GM19452 (cell line): ENCODE results near the gene CCDC33.

ENCODE experiments used
- ATAC-seq: cut with Tn5 transposase; IDR thresholded peaks from one replicate; pipeline ENCODE4 v1.9.1; 2021; ENCODE audit not compliant: unreplicated experiment

Gene CCDC33

DNA sequence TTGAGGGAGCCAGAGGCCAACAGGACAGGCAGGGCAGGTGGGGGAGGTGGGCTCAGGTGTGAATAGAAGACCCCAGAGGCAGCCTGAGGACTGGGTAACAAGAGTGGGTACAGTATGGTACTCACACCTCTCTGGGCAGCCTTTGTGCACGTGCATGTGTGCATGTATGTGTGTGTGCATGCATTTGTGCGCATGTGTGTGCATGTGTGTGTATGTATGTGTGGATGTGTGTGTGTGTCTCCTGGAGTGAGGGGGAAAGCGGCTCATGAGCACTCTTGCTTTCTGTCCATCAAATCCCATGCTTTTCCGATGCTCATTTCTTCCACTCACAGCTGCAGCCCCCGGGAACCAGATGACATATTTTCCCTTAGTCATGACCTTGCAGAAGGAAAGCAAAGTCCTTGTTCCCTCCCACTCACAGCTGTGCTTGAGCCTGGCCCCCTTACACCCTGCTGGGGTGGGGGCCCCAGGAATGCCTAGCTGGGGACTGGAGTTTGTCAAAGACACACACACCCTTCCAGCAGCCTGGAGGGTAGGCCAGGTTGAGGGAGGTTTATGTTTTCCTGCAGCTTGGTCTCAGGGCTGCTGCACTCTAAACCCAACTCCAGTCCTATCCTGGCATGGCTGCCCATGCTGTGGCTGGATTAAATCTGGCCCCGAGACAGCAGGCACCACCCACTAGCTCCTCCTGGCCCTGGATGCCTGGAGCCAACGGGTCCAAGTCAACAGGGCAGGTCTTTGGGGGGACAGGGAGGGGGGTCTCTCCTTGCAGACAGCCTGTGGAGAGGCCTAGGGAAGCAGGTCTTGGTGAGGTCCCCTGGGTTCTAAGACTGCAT is 22.5 kb downstream of the CCDC33 start:
- no peak for ATAC-seq

DNA sequence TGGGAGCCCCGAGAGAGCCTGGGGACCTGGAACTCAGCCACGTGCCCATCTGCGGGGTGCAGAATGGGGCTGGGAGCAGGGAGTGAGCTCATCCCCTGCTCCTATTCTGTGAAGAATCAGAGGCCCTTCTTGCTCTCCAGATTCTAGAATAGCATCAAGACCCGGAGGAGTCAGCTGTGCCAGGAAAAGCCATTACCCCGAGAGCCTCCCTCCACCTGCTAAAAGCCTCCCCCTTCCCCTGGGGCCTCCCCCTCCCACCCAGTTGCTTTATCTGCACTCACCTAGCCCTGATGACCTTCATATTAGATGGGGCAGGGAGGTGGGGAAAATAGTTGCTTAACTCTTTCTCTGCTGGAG is 23.1 kb downstream of the CCDC33 start:
- ATAC-seq: no peak

DNA sequence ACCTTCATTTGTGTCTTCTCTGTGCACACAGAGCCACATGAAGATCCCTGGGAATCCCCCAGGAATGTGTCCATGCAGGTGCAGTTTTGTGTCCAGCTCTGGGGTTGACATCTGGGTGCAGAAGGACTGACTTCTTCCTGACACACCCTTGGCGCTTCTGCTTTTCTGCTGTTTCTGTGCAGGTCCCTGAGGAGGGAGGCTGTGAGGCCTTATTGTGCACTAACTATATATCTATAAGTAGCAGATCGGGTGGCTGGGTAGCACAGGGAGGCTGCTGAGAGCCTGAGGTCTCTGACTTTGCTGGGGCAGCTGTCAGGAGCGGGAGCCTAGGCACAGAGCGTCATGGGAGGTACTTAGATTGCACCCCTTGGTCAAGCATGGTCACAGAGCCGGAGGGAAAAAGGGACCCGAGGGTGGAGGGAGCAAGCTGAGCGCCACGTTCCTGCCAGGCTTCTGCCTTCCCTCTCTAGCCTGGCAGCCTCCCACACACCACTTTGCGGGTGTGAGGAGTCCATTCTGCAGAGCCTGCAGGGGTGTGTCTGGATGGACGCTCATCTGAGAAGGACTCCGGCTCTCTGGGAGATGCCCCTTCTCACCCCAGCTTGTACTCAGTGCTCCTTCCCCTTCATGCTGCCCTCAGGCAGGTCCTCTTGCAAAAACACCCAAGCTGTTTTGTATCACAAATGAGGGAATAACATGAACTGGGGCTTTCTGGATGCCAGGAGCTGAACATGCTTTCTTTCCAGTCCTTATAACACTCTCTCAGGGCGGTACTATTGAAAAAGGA is 23.9 kb downstream of the CCDC33 start:
- no peak for ATAC-seq

DNA sequence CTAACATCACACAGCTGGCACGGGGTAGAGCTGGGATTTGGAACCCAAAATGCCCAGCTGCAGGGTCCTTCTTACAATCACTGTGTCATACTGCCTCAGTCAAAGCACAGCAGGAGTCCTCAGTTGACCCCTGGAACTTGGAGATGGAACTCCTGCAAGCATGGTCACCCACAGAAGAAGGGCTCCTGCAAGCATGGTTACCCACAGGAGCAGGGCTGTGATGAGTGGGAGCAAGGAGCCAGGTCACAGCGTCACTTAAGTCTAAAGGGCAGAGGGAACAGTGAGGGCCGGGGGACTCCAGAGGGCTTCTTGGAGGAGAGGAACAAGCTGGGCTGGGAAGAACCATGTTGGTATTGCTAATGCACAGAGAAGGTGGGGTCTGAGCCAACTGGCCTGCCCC is 24.9 kb downstream of the CCDC33 start:
- ATAC-seq: no peak

DNA sequence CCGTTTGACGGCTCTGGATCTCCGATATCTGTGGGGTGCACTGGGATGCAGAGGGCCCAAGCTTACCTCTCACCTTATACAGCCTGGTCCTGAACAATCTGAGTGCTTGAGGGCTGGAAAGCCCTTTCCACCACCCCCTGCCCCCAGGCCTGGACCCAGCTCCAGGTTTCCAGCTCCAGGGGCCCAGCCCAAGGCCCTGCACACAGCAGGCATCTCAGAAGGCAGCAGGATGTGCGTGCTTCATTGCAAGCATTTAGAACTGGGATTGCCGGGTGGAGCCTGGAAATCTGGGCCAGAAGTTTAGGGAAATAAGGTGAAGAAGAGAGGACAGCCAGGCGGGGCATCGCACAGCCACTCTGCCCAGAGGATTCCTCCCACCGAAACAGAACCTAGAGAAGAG is 25.6 kb downstream of the CCDC33 start:
- no peak for ATAC-seq

DNA sequence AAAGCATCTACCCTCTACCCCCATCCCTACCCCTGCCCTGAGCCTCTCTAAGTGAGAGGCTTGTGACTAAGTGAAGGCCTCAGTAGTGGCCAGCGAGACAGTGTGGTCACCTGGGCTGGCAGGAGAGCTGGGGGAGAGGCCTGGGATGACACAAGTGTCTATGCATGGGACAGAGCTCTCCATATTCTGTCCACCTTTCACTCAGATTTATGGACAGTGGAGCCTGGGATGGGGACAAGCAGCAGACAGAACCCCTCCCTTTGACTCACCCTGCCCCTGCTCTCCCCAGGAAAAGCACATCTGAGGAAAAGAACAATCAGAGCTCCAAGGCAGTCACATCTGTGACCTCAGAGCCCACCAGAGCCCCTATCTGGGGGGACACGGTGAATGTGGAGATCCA is 26.0 kb downstream of the CCDC33 start:
- ATAC-seq: no peak

DNA sequence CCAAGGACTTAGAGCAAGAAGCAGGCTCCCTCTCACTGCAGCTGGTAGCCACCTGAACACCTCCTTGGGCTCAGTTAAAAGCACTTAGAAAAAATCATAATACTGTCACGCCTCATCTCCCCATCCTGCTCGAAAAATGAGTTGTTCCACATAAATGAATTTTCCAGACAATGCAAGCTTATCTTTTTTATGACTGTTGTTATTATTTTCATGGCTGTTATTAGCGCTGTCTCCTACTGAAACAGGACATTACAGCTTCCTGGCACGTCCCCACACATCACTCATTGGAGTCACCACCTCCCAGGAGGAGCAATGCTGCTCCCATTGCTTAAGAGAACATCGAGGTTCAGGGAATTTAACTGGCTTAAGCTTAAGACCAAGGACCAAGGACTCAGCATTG is 26.5 kb downstream of the CCDC33 start:
- no peak for ATAC-seq

DNA sequence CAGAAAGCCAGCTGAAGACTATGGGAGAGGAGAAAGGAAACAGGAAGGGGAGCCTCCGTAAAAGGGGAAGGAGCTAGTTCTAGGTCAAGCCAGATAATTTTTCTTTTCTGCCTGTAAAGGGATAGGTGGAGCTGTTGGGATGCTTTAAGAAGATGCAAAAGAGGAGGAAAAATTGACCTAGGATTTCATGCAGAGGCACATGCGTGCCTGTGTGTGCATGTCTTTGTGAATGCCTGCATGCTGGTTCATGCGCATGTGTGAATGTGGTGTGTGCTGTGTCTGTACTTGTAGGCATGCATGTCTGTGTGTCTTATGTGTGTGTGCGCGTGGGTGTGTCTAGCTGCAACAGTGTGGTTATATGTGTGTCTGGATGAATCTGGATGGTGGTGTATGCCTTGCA is 27.3 kb downstream of the CCDC33 start:
- ATAC-seq: no peak

DNA sequence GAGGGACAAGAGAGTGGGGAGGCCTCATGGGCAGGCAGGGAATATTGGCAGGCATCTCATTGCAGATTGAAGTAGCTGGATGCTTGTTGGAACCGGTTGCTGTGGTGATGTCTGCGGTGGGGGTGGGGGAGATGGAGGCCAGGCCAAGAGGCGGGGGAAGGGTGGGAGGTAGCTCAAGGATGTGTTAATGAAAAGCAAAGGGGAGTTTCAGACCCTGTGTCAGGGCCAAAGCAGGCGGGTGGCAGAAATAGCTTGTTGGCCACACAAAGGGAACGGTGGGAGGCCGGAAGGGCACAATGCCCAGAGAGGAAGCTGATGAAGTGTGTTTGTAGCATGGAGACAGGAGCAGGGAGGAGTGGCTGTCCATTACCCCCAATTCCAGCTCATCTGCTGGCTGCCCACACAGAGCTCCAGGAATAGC is 28.0 kb downstream of the CCDC33 start:
- ATAC-seq: no peak

DNA sequence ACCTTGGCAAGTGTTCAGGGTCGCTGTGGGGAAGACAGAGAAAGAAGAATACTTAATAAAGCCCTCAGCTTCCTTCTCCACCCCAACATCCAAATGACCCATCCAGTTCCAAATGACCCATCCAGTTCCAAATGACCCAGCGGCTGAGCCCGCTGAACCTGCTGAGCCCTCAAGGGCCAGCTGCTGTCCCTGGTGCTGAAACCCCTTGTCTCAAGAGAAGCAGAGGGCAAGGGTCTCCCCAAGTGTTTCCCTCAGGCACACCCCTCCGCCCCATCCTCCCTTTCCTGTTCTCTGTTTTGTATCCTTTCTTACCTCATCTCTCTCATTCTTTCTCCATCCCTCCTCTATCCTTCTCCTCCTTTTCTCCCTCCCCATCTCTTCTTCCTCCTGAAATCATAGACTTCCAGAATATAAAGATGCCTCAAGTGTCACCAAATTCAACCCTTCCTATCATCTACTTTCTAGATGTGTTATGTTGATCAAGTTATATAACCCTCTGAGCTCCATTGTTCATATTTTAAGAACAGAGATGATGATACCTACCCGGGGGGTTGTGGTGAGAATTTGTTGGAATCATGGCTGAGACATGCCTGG is 29.0 kb downstream of the CCDC33 start:
- ATAC-seq: no peak

DNA sequence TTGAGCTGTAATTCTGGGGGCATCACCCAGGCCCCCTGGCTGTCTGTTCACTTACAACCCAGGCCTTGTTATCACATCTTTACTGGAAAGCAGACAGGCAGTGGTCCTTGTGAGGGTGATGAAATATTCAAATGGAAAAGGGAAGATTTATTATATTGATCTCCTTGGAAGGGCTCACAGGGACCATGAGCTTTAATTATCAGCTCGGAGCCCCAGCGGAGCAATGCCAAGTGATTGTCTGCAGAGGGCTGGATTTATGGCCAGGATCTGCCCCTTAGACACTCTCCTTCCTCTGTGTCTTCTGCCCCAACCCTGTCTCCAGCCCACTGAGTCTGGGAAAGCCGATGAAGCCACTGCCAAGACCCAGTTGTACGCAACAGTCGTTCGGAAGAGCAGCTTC is 31.9 kb downstream of the CCDC33 start:
- ATAC-seq: no peak

DNA sequence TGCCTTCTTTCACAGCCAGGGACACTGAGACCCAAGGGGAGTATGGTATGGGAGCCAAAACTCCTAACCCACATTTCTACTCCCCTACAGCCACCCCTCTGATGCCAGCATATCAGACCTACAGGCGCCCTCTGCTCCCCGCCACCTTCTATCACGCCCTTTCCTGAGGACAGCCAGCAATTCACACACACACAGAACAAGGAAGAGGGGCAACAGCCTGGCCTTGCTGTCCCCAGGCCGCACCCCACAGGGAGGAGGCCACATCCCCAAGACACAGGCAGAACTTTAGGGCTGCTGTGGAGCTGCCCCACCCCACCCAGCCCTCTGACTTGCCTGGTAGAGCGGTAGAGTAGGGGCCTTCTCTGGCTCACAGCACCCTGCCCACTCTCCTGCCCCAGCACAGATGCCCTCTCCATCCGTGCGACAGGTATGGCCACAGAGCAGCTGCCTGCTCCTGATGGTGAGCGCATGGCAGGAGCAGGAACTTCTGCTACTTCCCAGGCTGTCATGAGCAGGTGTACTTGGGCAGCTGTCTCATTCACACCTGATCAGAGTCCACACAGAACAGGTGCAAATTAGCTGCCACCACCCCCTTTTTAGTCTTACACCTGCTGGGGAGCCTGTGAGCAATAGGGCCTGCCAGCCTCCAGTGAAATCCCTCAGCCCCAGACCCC is 33.4 kb downstream of the CCDC33 start:
- no peak for ATAC-seq

DNA sequence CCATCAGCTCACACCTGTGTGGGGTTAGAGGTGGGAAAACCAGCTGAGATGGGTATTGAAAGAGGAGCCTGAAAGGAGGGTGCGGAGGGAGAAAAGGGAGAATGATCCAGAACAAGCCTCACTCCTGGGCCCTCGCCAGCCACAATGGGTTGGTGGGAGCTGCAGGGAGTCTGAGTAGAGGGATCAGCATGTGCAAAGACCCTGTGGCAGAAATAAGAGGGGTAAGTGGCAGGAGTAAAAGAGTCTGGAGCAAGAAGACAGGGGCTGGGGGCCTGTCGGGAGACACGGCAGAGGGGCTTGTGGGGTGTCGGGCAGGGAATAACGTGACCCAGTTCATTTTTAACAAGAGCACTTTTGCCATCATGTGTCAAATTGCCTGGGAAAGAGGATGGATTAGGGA is 34.0 kb downstream of the CCDC33 start:
- ATAC-seq: no peak

DNA sequence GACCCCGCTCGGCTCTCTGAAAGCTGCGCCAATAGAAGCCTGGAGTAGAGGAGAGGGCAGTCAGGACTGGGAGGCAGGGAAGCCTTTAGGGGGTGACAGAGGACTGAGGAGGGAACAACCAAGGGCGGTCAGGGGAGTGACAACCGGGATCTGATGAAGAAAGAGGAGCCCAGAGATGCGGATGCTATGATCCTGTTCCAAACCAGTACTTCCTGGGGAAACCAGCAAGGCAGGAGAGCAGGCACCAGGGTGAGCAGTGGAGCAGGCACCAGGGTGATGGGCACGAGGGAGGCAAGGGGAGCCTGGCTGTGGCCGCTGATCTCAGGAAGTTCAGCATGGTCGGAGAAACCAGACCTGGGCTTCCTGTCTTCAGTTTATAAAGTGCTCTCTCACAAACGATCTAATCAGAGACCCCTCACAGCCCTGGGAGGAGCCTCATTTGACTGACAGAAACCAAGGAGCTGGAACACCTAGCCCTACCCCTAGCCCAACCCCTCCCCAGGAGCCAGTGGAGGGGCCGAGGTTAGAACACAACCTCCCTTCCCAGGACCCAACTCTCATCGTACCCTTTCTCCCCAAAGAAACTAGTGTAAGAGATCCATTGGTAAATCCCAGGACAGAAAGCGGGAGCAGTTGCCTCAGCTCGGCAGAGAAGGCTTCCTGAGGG is 34.9 kb downstream of the CCDC33 start:
- no peak for ATAC-seq

DNA sequence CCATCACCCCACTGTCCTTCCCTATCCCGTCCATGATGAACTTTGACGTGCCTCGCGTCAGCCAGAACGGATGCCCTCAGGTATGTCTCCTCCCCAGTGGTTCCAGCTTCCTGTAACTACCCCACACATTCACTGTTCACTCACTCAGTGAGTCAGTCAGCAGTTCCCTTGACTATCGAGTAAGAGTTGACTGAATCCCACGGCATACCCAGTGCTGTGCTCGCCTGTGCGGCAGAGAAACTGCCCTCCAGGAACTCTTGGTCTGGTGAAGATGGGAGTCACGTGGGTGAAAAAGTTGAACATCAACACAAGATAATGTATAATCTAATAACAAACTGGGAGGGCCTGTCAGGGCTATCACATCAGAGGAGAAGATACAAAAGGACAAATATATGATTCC is 36.7 kb downstream of the CCDC33 start:
- no peak for ATAC-seq

DNA sequence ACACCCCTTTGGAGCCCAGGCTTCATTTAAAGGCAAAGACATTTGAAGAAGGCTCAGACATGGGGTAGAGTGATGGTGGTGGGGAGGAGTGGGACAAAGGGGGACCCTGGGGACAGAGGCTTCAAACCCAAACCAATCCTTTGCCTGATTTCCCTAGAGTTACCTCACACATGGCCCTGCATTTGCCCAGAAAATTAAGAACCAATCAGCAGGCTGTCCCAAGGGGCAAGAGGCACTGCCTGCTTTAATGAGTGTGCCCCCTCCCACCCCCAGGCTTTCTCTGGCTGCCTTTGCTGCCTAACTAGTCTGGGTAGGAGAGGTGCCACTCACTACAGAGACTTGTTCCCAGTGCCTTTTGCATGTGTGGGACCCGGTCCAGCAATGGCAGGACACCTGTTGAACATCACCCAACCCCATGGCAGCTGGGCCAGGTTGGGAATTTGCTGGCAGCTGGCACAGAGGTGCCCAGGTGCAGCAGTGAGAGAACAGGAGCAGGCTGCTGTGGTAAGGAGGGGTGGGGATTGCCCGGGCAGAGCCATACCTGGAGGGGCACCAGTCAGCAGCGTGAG is 38.4 kb downstream of the CCDC33 start:
- ATAC-seq: no peak

DNA sequence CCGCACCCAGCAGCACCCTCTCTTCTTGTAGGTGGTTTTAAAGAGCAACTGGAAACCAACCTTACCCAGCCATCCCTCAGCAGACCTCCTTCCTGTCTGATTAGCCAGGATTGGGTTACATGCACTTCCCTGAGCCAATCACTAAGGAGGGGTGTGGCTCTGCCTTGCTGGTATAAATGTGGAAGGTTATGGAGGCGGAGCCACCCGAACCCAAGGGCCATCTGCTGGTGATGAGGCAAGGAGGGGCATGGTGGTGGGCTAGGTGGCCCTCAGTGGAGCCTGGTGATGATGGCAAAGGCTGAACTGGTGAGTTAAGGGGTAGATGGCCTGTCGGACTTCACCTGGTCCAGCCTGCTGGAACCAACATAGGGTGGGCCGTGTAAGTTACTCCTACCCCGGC is 39.8 kb downstream of the CCDC33 start:
- no peak for ATAC-seq

DNA sequence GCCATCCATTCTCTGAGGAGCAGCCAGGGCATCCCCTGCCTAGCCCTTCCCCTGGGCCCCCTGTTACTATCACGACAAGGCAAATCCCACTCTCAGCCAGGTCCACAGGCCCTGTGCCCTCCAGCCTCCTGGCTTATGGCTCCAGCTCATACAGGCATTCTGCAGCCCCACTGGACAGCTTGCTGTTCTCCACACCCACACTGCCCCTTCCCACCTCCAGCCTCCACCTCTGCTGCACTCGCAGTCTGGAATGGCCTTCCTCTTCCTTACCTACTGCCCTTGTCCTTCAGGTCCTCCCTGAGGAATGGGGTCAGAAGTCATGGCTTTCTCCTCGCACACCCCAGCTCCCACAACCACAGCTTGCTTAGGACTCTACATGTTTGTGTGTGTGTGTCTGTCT is 40.4 kb downstream of the CCDC33 start:
- ATAC-seq: no peak

DNA sequence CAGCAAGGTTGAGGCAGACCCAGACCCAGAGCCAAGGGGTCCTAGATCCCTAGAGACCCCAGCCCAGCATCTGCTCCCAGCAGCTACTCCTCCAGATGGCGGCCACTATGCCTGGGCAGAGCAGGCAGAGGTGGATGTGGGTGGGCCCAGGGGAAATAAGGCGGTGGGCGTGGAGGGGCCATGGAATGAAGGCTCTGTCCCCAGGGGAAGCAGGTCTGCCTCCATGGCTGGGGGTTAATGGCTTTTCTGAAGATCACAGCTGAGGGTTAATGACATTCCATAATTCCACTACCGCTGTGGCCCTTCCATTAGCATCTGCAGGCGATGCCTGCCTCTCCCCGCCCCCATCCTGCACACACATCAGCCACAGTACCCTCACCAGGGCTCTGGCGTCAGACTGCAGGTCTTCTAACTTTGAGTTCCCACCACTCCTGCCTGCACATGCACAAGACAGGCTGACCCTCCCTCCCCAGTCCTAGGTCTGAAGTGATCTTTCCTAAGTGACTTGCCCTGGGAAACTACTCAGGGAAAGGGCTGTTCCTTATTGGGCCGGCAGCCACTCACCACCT is 41.2 kb downstream of the CCDC33 start:
- no peak for ATAC-seq

DNA sequence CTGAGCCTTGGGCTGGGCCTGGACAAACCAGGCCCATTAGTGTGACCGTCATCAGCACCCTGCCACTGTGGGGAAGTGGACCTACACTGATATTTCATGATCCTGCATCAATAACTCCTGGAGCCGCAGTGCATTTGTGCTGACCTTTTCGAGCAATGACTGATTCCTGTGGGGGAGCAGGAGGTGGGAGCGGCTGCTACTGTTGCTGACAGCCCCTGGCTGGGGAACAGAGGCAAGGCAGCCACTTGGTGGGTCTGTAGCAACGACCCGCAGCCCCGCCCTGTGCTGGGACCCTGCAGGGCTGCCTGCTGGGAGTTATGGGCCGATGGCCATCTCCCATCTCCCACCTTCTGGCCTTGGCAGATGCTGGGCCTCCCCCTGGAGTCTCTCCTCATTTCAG is 42.1 kb downstream of the CCDC33 start:
- ATAC-seq: no peak
